DOHH2 (cell line): ENCODE results near the gene THRB.

Source experiments
- EZH2phosphoT487 ChIP-seq: fragments of 200-600 bp; sonication (generic); IDR thresholded peaks from 2 replicates; pipeline ENCODE4 v1.6.1; 2017; ENCODE audit warnings: borderline replicate concordance, mild to moderate bottlenecking, antibody characterized with exemption, low read length, moderate library complexity, mixed read lengths
- TF ChIP-seq, protein P1 (sequence below): fragments of 200-600 bp; sonication (generic); IDR thresholded peaks from one replicate; pipeline ENCODE4 v1.5.1; 2014; ENCODE audit warnings: antibody characterized with exemption, mild to moderate bottlenecking, low read depth, low read length; ENCODE audit not compliant: poor library complexity, severe bottlenecking

DNA sequence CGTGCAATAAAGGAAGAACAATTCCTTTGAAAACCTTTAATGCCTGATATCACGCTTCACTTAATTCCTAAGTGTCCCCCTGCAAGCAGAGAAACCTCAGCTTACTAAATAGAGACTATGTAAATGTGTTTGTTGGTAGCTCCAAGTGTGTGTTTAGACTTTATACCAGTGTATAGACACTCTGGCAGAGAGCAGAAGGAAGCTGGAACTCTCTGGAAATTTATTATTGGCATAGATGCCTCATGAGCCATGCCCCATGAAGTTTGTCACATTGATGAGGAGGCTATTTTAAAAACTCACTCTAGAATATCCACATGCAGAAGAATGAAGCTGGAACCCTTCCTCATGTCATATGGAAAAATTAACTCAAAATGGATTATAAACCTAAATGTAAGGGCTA is 99.9 kb downstream of the THRB start:
- TF ChIP-seq, protein P1, sequence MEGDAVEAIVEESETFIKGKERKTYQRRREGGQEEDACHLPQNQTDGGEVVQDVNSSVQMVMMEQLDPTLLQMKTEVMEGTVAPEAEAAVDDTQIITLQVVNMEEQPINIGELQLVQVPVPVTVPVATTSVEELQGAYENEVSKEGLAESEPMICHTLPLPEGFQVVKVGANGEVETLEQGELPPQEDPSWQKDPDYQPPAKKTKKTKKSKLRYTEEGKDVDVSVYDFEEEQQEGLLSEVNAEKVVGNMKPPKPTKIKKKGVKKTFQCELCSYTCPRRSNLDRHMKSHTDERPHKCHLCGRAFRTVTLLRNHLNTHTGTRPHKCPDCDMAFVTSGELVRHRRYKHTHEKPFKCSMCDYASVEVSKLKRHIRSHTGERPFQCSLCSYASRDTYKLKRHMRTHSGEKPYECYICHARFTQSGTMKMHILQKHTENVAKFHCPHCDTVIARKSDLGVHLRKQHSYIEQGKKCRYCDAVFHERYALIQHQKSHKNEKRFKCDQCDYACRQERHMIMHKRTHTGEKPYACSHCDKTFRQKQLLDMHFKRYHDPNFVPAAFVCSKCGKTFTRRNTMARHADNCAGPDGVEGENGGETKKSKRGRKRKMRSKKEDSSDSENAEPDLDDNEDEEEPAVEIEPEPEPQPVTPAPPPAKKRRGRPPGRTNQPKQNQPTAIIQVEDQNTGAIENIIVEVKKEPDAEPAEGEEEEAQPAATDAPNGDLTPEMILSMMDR: no peak
- no peak for TF ChIP-seq EZH2phosphoT487
